Loucy (cell line): ENCODE measurements around the gene FLT3.

Experiments used
- H2AFZ ChIP-seq: fragments of 200-600 bp; sonication (generic); 2 replicates; pipeline ENCODE4 v1.6.0; 2016; ENCODE audit warnings: antibody characterized with exemption, mild to moderate bottlenecking, low read length, moderate library complexity
- H3F3A ChIP-seq: fragments of 200-600 bp; 2 replicates; pipeline ENCODE4 v1.6.0; 2016; ENCODE audit warnings: antibody characterized with exemption, low read depth, mild to moderate bottlenecking
- H3K27me3 ChIP-seq: fragments of 200-600 bp; sonication (generic); 2 replicates; pipeline ENCODE4 v1.6.1; 2014; ENCODE audit warnings: low read length, mild to moderate bottlenecking; ENCODE audit not compliant: insufficient read depth, poor library complexity, severe bottlenecking
- H3K36me3 ChIP-seq: fragments of 200-600 bp; sonication (generic); 2 replicates; pipeline ENCODE4 v1.6.1; 2016; ENCODE audit warnings: low read length; ENCODE audit not compliant: insufficient read depth
- H3K4me1 ChIP-seq: fragments of 200-600 bp; sonication (generic); 2 replicates; pipeline ENCODE4 v1.5.1; 2014; ENCODE audit warnings: low read length, mild to moderate bottlenecking; ENCODE audit not compliant: insufficient read depth, poor library complexity, severe bottlenecking
- H3K4me2 ChIP-seq: fragments of 200-600 bp; sonication (generic); 2 replicates; pipeline ENCODE4 v1.6.0; 2014; ENCODE audit warnings: antibody characterized with exemption, low read length, low read depth, mild to moderate bottlenecking; ENCODE audit not compliant: poor library complexity, severe bottlenecking
- H3K4me3 ChIP-seq: fragments of 200-600 bp; sonication (generic); 2 replicates; pipeline ENCODE4 v1.5.1; 2014; ENCODE audit warnings: low read length, mild to moderate bottlenecking, mixed read lengths; ENCODE audit not compliant: poor library complexity, severe bottlenecking
- H3K79me2 ChIP-seq: fragments of 200-600 bp; sonication (generic); 2 replicates; pipeline ENCODE4 v1.6.1; 2014; ENCODE audit warnings: low read length; ENCODE audit not compliant: insufficient read depth
- H3K9ac ChIP-seq: fragments of 200-600 bp; sonication (generic); 2 replicates; pipeline ENCODE4 v1.6.0; 2014; ENCODE audit warnings: mild to moderate bottlenecking, low read depth, low read length, moderate library complexity; ENCODE audit not compliant: poor library complexity, severe bottlenecking
- H3K9me2 ChIP-seq: fragments of 200-600 bp; sonication (generic); replicated peaks from 2 replicates; pipeline ENCODE4 v1.6.1; 2016; ENCODE audit warnings: low read depth, low read length, mixed read lengths
- H3K9me3 ChIP-seq: fragments of 200-600 bp; sonication (generic); 2 replicates; pipeline ENCODE4 v1.6.1; 2014; ENCODE audit warnings: mild to moderate bottlenecking, antibody characterized with exemption, low read length, low read depth; ENCODE audit not compliant: insufficient read depth
- H4K20me1 ChIP-seq: fragments of 200-600 bp; sonication (generic); 2 replicates; pipeline ENCODE4 v1.6.0; 2014; ENCODE audit warnings: antibody characterized with exemption, low read length, mild to moderate bottlenecking; ENCODE audit not compliant: insufficient read depth, poor library complexity, severe bottlenecking
- CTCF ChIP-seq: fragments of 200-600 bp; sonication (generic); conservative IDR thresholded peaks from 2 replicates; pipeline ENCODE4 v1.5.1; 2014; ENCODE audit warnings: mild to moderate bottlenecking, antibody characterized with exemption, low read length
- EZH2phosphoT487 ChIP-seq: fragments of 200-600 bp; IDR thresholded peaks from 2 replicates; pipeline ENCODE4 v1.6.1; 2018; ENCODE audit warnings: antibody characterized with exemption, mild to moderate bottlenecking, moderate library complexity, borderline replicate concordance

FLT3 gene

GRCh38 chr13:28055357-28055756 lies 45.0 kb downstream of the FLT3 start:
- Histone ChIP-seq H2AFZ (peak overlapping the region; percentile 1; the same call in 1 of the 2 replicates), H3K9me2 (no peaks in the 10 kb centered on the region), H3K4me1 (peaks cover 11% of the 10 kb centered on the region), H3K4me2 (peak overlapping the region; percentile 45), H3K4me3 (no peak overlapping the region), H3K9ac (no peak overlapping the region), H3K9me3 (no peaks in the 10 kb centered on the region), H3K79me2 (no peaks in the 10 kb centered on the region), H3K27me3 (no peaks in the 10 kb centered on the region), H3F3A (no peaks in the 10 kb centered on the region), H3K36me3 (no peaks in the 10 kb centered on the region), H4K20me1 (no peaks in the 10 kb centered on the region)
- TF ChIP-seq EZH2phosphoT487 (no peak), CTCF (no peak)

GRCh38 chr13:28052945-28053344 lies 47.4 kb downstream of the FLT3 start:
- H3K4me3 ChIP-seq, result no peak overlapping the region
- no peaks in the 10 kb centered on the region for H4K20me1 ChIP-seq
- H3K36me3 ChIP-seq, result no peaks in the 10 kb centered on the region
- H3F3A ChIP-seq, result no peaks in the 10 kb centered on the region; the same call in 1 of the 2 replicates
- no peaks in the 10 kb centered on the region for H3K9me3 ChIP-seq
- no peaks in the 10 kb centered on the region for H3K9me2 ChIP-seq
- no peak overlapping the region for H3K4me2 ChIP-seq
- TF ChIP-seq CTCF, result no peak
- TF ChIP-seq EZH2phosphoT487, result no peak
- peaks cover 12% of the 10 kb centered on the region for H3K4me1 ChIP-seq
- H2AFZ ChIP-seq, result no peak overlapping the region
- H3K9ac ChIP-seq, result no peak overlapping the region
- H3K27me3 ChIP-seq, result no peaks in the 10 kb centered on the region
- H3K79me2 ChIP-seq, result no peaks in the 10 kb centered on the region

GRCh38 chr13:28049880-28050875 lies 50.2 kb downstream of the FLT3 start:
- Histone ChIP-seq H3K4me1 (peaks cover 5% of the 10 kb centered on the region), H3K9me2 (no peaks in the 10 kb centered on the region), H3K9me3 (no peaks in the 10 kb centered on the region), H3F3A (no peaks in the 10 kb centered on the region; the same call in 1 of the 2 replicates), H3K79me2 (no peaks in the 10 kb centered on the region), H3K9ac (no peak overlapping the region), H3K4me3 (no peak overlapping the region), H4K20me1 (no peaks in the 10 kb centered on the region), H3K4me2 (no peak overlapping the region), H2AFZ (peak overlapping the region; percentile 51), H3K36me3 (no peaks in the 10 kb centered on the region), H3K27me3 (no peaks in the 10 kb centered on the region)
- no peak for TF ChIP-seq EZH2phosphoT487
